HEK293 (cell line): ENCODE measurements around the gene SENP7.

Source experiments
- BCL11B ChIP-seq: fragments of 450-650 bp; formaldehyde crosslinking; IDR thresholded peaks from 2 replicates; pipeline ENCODE4 v1.5.1; 2016; ENCODE audit warnings: low read depth, missing biosample characterization, missing genetic modification characterization
- ZBTB21 ChIP-seq: fragments of 450-650 bp; formaldehyde crosslinking; IDR thresholded peaks from 2 replicates; pipeline ENCODE4 v1.5.1; 2017; ENCODE audit warnings: missing biosample characterization, missing genetic modification characterization
- ZNF274 ChIP-seq, 2 experiments: fragments of 200-500 bp in 1 of 2; fragments of 450-650 bp in 1 of 2; sonication (Bioruptor generic) in 1 of 2; formaldehyde crosslinking in 1 of 2; IDR thresholded peaks; 2 replicates each; pipeline versions ENCODE4 v1.5.1 to v1.6.1; 2014 to 2016; ENCODE audit warnings: borderline replicate concordance in 1 of 2, inconsistent platforms in 1 of 2, low read length in 1 of 2, missing biosample characterization in 1 of 2, missing genetic modification characterization in 1 of 2
- ZNF335 ChIP-seq: fragments of 450-650 bp; formaldehyde crosslinking; conservative IDR thresholded peaks from 2 replicates; pipeline ENCODE4 v1.5.1; 2016; ENCODE audit warnings: missing biosample characterization, missing genetic modification characterization
- ZNF350 ChIP-seq: fragments of 450-650 bp; formaldehyde crosslinking; IDR thresholded peaks from 2 replicates; pipeline ENCODE4 v1.5.0; 2017; ENCODE audit warnings: missing biosample characterization, mild to moderate bottlenecking, missing genetic modification characterization
- ZNF501 ChIP-seq: fragments of 450-650 bp; formaldehyde crosslinking; IDR thresholded peaks from 2 replicates; pipeline ENCODE4 v1.5.1; 2016; ENCODE audit warnings: missing biosample characterization, missing genetic modification characterization
- ZNF571 ChIP-seq: fragments of 450-650 bp; formaldehyde crosslinking; IDR thresholded peaks from 2 replicates; pipeline ENCODE4 v1.5.0; 2017; ENCODE audit warnings: missing biosample characterization, missing genetic modification characterization
- ZNF670 ChIP-seq: fragments of 450-650 bp; formaldehyde crosslinking; IDR thresholded peaks from 2 replicates; pipeline ENCODE4 v1.5.1; 2016; ENCODE audit warnings: missing biosample characterization, missing genetic modification characterization, low read depth
- TF ChIP-seq, protein P1 (sequence below): fragments of 450-650 bp; formaldehyde crosslinking; IDR thresholded peaks from 2 replicates; pipeline ENCODE4 v1.5.1; 2016; ENCODE audit warnings: missing biosample characterization, missing genetic modification characterization
- TF ChIP-seq, protein P2 (sequence below): fragments of 450-650 bp; formaldehyde crosslinking; IDR thresholded peaks from 2 replicates; pipeline ENCODE4 v1.5.1; 2016; ENCODE audit warnings: missing biosample characterization, missing genetic modification characterization
- TF ChIP-seq, protein P3 (sequence below): fragments of 450-650 bp; formaldehyde crosslinking; IDR thresholded peaks from 2 replicates; pipeline ENCODE4 v1.5.1; 2016; ENCODE audit warnings: missing biosample characterization, missing genetic modification characterization
- TF ChIP-seq, protein P4 (sequence below): fragments of 450-650 bp; formaldehyde crosslinking; IDR thresholded peaks from 2 replicates; pipeline ENCODE4 v1.5.1; 2016; ENCODE audit warnings: missing biosample characterization, missing genetic modification characterization
- TF ChIP-seq, protein P5 (sequence below): fragments of 450-650 bp; formaldehyde crosslinking; IDR thresholded peaks from 2 replicates; pipeline ENCODE4 v1.5.1; 2016; ENCODE audit warnings: missing biosample characterization, missing genetic modification characterization
- TF ChIP-seq, protein P6 (sequence below): fragments of 450-650 bp; formaldehyde crosslinking; IDR thresholded peaks from 2 replicates; pipeline ENCODE4 v1.5.1; 2016; ENCODE audit warnings: missing biosample characterization, missing genetic modification characterization

DNA sequence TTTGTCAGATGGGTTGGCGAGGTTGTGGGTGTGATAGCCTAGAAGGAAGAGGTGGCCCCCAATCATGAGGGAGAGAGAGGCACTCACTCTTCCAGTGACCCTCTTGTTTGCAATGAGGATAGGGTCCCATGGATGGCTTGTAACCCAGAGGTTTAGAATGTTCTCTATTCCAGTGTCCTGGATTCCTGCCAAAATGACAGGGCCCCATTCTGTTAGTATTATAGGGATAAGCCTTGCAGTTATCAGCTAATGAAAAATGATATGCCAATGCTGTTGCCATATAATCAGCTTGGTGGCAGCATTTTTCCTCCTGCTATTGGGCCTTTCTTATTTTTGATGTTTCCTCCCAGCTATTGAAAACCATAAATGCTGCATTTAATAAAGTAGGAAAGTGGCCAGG lies 23.3 kb upstream of the SENP7 start:
- TF ChIP-seq BCL11B (tag by site-specific recombination) (no peak), ZNF571 (tag by site-specific recombination) (no peak), ZNF274 (IDR thresholded peaks at IDR 0.05; ENCODE audit: low read length) (no peak), ZNF274 (tag by site-specific recombination; IDR thresholded peaks at IDR 0.05; ENCODE audit: borderline replicate concordance) (no peak), ZNF501 (tag by site-specific recombination) (no peak), ZBTB21 (tag by site-specific recombination) (no peak), ZNF350 (tag by site-specific recombination) (no peak), ZNF670 (tag by site-specific recombination) (no peak), ZNF335 (tag by site-specific recombination) (no peak)
- TF ChIP-seq, protein P1, sequence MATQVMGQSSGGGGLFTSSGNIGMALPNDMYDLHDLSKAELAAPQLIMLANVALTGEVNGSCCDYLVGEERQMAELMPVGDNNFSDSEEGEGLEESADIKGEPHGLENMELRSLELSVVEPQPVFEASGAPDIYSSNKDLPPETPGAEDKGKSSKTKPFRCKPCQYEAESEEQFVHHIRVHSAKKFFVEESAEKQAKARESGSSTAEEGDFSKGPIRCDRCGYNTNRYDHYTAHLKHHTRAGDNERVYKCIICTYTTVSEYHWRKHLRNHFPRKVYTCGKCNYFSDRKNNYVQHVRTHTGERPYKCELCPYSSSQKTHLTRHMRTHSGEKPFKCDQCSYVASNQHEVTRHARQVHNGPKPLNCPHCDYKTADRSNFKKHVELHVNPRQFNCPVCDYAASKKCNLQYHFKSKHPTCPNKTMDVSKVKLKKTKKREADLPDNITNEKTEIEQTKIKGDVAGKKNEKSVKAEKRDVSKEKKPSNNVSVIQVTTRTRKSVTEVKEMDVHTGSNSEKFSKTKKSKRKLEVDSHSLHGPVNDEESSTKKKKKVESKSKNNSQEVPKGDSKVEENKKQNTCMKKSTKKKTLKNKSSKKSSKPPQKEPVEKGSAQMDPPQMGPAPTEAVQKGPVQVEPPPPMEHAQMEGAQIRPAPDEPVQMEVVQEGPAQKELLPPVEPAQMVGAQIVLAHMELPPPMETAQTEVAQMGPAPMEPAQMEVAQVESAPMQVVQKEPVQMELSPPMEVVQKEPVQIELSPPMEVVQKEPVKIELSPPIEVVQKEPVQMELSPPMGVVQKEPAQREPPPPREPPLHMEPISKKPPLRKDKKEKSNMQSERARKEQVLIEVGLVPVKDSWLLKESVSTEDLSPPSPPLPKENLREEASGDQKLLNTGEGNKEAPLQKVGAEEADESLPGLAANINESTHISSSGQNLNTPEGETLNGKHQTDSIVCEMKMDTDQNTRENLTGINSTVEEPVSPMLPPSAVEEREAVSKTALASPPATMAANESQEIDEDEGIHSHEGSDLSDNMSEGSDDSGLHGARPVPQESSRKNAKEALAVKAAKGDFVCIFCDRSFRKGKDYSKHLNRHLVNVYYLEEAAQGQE (tag by site-specific recombination), result no peak
- TF ChIP-seq, protein P2, sequence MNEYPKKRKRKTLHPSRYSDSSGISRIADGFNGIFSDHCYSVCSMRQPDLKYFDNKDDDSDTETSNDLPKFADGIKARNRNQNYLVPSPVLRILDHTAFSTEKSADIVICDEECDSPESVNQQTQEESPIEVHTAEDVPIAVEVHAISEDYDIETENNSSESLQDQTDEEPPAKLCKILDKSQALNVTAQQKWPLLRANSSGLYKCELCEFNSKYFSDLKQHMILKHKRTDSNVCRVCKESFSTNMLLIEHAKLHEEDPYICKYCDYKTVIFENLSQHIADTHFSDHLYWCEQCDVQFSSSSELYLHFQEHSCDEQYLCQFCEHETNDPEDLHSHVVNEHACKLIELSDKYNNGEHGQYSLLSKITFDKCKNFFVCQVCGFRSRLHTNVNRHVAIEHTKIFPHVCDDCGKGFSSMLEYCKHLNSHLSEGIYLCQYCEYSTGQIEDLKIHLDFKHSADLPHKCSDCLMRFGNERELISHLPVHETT (tag by site-specific recombination), result no peak
- TF ChIP-seq, protein P3, sequence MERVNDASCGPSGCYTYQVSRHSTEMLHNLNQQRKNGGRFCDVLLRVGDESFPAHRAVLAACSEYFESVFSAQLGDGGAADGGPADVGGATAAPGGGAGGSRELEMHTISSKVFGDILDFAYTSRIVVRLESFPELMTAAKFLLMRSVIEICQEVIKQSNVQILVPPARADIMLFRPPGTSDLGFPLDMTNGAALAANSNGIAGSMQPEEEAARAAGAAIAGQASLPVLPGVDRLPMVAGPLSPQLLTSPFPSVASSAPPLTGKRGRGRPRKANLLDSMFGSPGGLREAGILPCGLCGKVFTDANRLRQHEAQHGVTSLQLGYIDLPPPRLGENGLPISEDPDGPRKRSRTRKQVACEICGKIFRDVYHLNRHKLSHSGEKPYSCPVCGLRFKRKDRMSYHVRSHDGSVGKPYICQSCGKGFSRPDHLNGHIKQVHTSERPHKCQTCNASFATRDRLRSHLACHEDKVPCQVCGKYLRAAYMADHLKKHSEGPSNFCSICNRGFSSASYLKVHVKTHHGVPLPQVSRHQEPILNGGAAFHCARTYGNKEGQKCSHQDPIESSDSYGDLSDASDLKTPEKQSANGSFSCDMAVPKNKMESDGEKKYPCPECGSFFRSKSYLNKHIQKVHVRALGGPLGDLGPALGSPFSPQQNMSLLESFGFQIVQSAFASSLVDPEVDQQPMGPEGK (tag by site-specific recombination), result no peak
- TF ChIP-seq, protein P4, sequence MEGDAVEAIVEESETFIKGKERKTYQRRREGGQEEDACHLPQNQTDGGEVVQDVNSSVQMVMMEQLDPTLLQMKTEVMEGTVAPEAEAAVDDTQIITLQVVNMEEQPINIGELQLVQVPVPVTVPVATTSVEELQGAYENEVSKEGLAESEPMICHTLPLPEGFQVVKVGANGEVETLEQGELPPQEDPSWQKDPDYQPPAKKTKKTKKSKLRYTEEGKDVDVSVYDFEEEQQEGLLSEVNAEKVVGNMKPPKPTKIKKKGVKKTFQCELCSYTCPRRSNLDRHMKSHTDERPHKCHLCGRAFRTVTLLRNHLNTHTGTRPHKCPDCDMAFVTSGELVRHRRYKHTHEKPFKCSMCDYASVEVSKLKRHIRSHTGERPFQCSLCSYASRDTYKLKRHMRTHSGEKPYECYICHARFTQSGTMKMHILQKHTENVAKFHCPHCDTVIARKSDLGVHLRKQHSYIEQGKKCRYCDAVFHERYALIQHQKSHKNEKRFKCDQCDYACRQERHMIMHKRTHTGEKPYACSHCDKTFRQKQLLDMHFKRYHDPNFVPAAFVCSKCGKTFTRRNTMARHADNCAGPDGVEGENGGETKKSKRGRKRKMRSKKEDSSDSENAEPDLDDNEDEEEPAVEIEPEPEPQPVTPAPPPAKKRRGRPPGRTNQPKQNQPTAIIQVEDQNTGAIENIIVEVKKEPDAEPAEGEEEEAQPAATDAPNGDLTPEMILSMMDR (tag by site-specific recombination), result no peak
- TF ChIP-seq, protein P5, sequence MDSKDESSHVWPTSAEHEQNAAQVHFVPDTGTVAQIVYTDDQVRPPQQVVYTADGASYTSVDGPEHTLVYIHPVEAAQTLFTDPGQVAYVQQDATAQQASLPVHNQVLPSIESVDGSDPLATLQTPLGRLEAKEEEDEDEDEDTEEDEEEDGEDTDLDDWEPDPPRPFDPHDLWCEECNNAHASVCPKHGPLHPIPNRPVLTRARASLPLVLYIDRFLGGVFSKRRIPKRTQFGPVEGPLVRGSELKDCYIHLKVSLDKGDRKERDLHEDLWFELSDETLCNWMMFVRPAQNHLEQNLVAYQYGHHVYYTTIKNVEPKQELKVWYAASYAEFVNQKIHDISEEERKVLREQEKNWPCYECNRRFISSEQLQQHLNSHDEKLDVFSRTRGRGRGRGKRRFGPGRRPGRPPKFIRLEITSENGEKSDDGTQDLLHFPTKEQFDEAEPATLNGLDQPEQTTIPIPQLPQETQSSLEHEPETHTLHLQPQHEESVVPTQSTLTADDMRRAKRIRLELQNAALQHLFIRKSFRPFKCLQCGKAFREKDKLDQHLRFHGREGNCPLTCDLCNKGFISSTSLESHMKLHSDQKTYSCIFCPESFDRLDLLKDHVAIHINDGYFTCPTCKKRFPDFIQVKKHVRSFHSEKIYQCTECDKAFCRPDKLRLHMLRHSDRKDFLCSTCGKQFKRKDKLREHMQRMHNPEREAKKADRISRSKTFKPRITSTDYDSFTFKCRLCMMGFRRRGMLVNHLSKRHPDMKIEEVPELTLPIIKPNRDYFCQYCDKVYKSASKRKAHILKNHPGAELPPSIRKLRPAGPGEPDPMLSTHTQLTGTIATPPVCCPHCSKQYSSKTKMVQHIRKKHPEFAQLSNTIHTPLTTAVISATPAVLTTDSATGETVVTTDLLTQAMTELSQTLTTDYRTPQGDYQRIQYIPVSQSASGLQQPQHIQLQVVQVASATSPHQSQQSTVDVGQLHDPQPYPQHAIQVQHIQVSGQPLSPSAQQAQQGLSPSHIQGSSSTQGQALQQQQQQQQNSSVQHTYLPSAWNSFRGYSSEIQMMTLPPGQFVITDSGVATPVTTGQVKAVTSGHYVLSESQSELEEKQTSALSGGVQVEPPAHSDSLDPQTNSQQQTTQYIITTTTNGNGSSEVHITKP (tag by site-specific recombination), result no peak
- TF ChIP-seq, protein P6, sequence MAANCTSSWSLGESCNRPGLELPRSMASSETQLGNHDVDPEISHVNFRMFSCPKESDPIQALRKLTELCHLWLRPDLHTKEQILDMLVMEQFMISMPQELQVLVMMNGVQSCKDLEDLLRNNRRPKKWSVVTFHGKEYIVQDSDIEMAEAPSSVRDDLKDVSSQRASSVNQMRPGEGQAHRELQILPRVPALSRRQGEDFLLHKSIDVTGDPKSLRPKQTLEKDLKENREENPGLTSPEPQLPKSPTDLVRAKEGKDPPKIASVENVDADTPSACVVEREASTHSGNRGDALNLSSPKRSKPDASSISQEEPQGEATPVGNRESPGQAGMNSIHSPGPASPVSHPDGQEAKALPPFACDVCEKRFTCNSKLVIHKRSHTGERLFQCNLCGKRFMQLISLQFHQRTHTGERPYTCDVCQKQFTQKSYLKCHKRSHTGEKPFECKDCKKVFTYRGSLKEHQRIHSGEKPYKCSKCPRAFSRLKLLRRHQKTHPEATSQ (tag by site-specific recombination), result no peak
